22Rv1 (cell line): ENCODE results near the gene DSG1.
"Not testable (repeated sequence)": the region's sequence is repeated elsewhere in the genome, so short reads cannot be mapped to it uniquely, and the experiment has no call there.

ENCODE experiments used
- H3K27ac ChIP-seq: fragments of 450-650 bp; 2 replicates; pipeline ENCODE4 v1.5.1; 2017
- ZFX ChIP-seq: fragments of 450-650 bp; IDR thresholded peaks from 2 replicates; pipeline ENCODE4 v1.6.1; 2017; ENCODE audit warnings: antibody characterized with exemption, borderline replicate concordance
- TF ChIP-seq, protein P1 (sequence below): fragments of 450-650 bp; IDR thresholded peaks from 2 replicates; pipeline ENCODE4 v1.5.1; 2017; ENCODE audit warnings: mild to moderate bottlenecking

Gene DSG1

DNA sequence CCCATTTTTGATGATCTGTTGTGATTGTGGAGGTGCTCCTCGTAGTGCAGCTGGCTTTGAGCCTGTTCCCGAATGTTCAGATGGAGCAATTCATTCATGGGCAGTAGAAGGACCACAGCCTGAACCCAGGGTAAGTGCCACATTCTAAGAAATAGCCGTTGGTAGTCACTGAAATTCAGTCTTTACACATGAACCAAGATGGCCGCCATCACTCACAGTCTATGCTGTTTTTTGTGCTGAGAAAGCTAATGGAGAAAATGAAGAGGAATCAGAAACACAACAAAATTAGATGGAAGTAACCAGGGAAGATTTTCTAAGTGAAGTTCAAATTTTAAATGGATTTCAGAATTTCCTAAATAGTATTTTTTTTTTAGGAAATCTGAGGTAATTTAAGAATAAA is 25.5 kb downstream of the DSG1 start:
- TF ChIP-seq ZFX: no peak
- TF ChIP-seq, protein P1, sequence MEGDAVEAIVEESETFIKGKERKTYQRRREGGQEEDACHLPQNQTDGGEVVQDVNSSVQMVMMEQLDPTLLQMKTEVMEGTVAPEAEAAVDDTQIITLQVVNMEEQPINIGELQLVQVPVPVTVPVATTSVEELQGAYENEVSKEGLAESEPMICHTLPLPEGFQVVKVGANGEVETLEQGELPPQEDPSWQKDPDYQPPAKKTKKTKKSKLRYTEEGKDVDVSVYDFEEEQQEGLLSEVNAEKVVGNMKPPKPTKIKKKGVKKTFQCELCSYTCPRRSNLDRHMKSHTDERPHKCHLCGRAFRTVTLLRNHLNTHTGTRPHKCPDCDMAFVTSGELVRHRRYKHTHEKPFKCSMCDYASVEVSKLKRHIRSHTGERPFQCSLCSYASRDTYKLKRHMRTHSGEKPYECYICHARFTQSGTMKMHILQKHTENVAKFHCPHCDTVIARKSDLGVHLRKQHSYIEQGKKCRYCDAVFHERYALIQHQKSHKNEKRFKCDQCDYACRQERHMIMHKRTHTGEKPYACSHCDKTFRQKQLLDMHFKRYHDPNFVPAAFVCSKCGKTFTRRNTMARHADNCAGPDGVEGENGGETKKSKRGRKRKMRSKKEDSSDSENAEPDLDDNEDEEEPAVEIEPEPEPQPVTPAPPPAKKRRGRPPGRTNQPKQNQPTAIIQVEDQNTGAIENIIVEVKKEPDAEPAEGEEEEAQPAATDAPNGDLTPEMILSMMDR: no peak
- H3K27ac ChIP-seq: no peak overlapping the region

DNA sequence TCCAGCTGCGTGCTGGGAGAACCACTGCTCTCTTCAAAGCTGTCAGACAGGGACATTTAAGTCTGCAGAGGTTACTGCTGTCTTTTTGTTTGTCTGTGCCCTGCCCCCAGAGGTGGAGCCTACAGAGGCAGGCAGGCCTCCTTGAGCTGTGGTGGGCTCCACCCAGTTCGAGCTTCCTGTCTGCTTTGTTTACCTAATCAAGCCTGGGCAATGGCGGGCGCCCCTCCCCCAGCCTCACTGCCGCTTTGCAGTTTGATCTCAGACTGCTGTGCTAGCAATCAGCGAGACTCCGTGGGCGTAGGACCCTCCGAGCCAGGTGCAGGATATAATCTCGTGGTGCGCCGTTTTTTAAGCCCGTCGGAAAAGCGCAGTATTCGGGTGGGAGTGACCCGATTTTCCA is 35.4 kb downstream of the DSG1 start:
- H3K27ac ChIP-seq: not testable (repeated sequence)

DNA sequence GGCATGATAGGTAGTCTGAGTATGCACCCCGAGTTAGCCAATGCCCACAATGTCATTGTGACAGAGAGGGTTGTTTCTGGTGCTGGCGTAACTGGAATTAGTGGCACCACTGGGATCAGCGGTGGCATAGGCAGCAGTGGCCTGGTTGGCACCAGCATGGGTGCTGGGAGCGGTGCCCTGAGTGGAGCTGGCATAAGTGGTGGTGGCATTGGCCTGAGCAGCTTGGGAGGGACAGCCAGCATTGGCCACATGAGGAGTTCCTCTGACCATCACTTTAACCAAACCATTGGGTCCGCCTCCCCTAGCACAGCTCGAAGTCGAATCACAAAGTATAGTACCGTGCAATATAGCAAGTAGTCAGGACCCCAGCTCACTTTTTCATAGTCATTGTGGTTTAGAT is 37.0 kb downstream of the DSG1 start:
- TF ChIP-seq, protein P1: no peak
- TF ChIP-seq ZFX: no peak
- no peak overlapping the region for H3K27ac ChIP-seq

DNA sequence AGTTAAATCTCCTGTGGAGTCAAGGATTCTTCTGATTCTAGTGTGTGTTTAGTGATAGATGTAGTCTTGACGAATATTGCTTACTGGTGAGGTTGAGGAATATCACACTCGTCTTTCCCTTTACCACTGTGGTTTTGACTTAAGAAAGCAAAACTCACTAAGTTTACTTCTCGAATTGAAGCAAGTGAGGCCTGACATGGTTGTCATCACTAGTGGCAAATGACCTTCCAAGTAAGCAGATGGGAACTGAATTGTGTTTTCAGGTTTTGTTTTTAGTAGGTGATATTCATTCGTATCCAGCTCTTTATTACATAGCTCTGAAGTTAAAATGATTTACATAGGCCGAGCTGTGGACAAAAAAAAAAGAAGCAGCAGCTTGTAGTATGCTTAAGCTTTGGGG is 38.1 kb downstream of the DSG1 start:
- TF ChIP-seq, protein P1: no peak
- no peak for TF ChIP-seq ZFX
- H3K27ac ChIP-seq: no peak overlapping the region

DNA sequence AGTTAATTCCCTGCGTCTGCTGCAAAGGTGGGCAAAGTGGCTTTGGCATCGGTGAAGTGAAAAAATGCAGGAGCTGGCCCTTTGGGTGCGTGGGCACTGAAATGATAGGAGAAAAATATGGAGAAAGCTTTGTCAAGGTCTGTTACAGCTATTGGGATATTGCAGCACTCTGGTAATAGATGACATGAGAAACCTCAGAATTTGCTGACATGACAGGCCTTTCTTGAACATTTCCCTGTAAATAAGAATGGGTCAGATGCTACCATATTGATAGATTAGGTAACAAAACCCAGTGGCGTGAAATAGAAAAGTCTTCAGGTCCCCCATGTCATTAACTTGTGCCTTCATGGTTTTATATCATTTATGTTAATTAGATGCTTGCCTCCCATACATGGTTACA is 46.2 kb downstream of the DSG1 start:
- no peak for TF ChIP-seq ZFX
- TF ChIP-seq, protein P1: no peak
- H3K27ac ChIP-seq: no peak overlapping the region

DNA sequence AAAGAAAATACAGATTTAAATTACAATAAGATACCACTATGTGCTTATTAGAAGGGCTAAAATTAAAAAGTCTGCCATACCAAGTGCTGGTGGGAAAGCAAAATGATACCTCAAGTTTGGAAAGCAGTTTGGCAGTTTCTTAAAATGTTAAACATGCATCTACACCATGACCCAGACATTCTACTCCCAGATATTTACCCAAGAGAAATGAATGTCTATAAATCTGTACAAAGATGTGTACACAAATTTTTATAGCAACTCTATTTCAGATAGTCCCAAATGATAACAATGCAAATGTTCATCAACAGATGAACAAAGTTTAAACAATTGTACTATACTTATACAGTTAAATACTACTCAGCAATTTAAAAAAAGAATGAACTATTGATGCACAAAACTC is 51.5 kb downstream of the DSG1 start:
- H3K27ac ChIP-seq: no peak overlapping the region
- TF ChIP-seq, protein P1: no peak
- no peak for TF ChIP-seq ZFX

DNA sequence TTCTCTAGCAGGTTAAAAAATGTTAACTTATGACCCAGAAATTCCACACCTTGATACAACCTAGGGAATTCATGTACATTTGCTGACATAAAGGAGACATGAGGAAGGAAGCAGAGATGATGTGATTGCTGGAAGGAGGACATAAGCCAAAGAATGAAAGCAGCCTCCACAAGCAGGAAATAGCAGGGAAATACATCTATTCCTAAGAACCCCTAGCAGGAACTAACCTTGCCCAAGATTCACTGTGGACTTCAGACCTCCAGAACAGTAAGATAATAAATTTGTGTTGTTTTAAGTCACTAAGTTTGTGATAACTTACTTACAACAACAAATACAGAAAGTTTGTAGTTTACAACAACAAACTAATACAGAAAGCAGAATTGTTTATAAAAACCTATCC is 54.0 kb downstream of the DSG1 start:
- no peak overlapping the region for H3K27ac ChIP-seq
- TF ChIP-seq ZFX: no peak
- TF ChIP-seq, protein P1: no peak

DNA sequence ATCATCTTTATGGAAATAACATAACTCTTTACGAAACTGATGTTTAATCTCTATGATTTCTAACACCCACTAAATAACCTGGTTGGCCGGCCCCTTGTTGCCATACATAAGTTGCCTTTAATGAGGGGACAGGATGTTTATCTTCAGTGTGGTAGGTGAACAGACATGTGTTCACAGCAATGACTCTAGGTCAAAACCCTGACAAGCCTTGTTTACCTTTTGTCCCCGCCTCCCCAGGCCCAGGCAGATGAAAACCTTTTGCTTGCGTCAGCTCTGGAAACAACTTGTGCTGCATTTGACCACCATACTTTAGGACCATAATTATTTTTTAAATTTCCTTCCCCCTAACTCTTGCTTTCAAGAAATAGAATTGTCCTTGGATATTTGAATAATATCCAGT is 55.7 kb downstream of the DSG1 start:
- H3K27ac ChIP-seq: no peak overlapping the region
- TF ChIP-seq, protein P1: no peak
- no peak for TF ChIP-seq ZFX
